Ramos (cell line): ENCODE results near the gene SPPL2B.
"Not testable (repeated sequence)": the region's sequence is repeated elsewhere in the genome, so short reads cannot be mapped to it uniquely, and the experiment has no call there.

Experiments
- in situ Hi-C: fragments of 300-500 bp; cut with MboI; formaldehyde crosslinking; loops from one replicate; pipeline ENCODE4 v1.14.3; 2022; ENCODE audit warnings: low sequenced_read_pairs; ENCODE audit not compliant: unreplicated experiment

SPPL2B gene

GRCh38 chr19:2328401-2329148 is at the start of gene SPPL2B, which contains the start of gene LSM7:
Gene SPPL2B (plus strand): TSS chr19:2328684. CDS start chr19:2328710, 26 bp downstream.
Gene LSM7 (minus strand): TSS chr19:2328586. CDS start chr19:2328566, 20 bp downstream.
- in situ Hi-C loops, result no loop called here

GRCh38 chr19:2280633-2281264 is 47.7 kb upstream of the SPPL2B start:
- in situ Hi-C loops, result no loop called here

GRCh38 chr19:2281265-2282061 is 47.0 kb upstream of the SPPL2B start:
- in situ Hi-C loops, result not testable (repeated sequence)

- in situ Hi-C loops, result no loop called here
These were observed 46.2 kb upstream of the SPPL2B start, which contains the start of gene PEAK3 for GRCh38 chr19:2282062-2282861. Gene PEAK3 (minus strand): TSS chr19:2282175. CDS start chr19:2280931, 1,244 bp downstream.

- in situ Hi-C loops, result no loop called here
These were observed 45.6 kb upstream of the SPPL2B start for GRCh38 chr19:2282862-2283237.

GRCh38 chr19:2283835-2284507 is 44.5 kb upstream of the SPPL2B start:
- in situ Hi-C loops, result no loop called here

- in situ Hi-C loops, result no loop called here
These were observed 41.9 kb upstream of the SPPL2B start for GRCh38 chr19:2286402-2287140.

GRCh38 chr19:2287585-2288337 is 40.7 kb upstream of the SPPL2B start:
- in situ Hi-C loops, result no loop called here

GRCh38 chr19:2288338-2288817 is 40.1 kb upstream of the SPPL2B start:
- in situ Hi-C loops, result no loop called here

- in situ Hi-C loops, result no loop called here
These were observed 39.4 kb upstream of the SPPL2B start for GRCh38 chr19:2288818-2289713.

GRCh38 chr19:2289714-2290435 is 38.6 kb upstream of the SPPL2B start:
- in situ Hi-C loops, result no loop called here

- in situ Hi-C loops, result no loop called here
These were observed 37.9 kb upstream of the SPPL2B start for GRCh38 chr19:2290441-2291184.

- in situ Hi-C loops, result no loop called here
These were observed 37.2 kb upstream of the SPPL2B start for GRCh38 chr19:2291185-2291751.

- in situ Hi-C loops, result no loop called here
These were observed 33.7 kb upstream of the SPPL2B start for GRCh38 chr19:2294687-2295335.

GRCh38 chr19:2296141-2296540 is 32.3 kb upstream of the SPPL2B start:
- in situ Hi-C loops, result no loop called here
